Esophagus muscularis mucosa (tissue), 4 donors: Measurements from ENCODE around the gene ZCCHC13. TPM values are rescaled to one million over a fixed set of nuclear protein-coding genes. Genes with fewer than 3 reads are reported as not detected.

Experiments
- DNase-seq: peaks from one replicate; pipeline ENCODE4 v3.0.0-alpha.2; 2017; ENCODE audit errors: extremely low spot score
- H3K27ac ChIP-seq, 4 donors: fragments of 200-600 bp; sonication (generic); replicated peaks in 1 of 4; 1 replicate in 3 of 4; 2 replicates in 1 of 4; pipeline ENCODE4 v1.5.1; 2016 to 2019; ENCODE audit warnings: mild to moderate bottlenecking in 1 of 4
- H3K27me3 ChIP-seq, 4 donors: fragments of 200-600 bp; sonication (generic); one replicate each; pipeline versions ENCODE4 v1.5.1 to v1.6.0; 2016 to 2019
- H3K36me3 ChIP-seq, 4 donors: fragments of 200-600 bp; sonication (generic); one replicate each; pipeline ENCODE4 v1.5.1; 2016 to 2019
- H3K4me1 ChIP-seq, 4 donors: fragments of 200-600 bp; sonication (generic); one replicate each; pipeline ENCODE4 v1.5.1; 2016 to 2019
- H3K4me3 ChIP-seq, 4 donors: fragments of 200-600 bp; sonication (generic); 1 replicate in 2 of 4; 2 replicates in 2 of 4; pipeline ENCODE4 v1.5.1; 2016 to 2019; ENCODE audit warnings: mild to moderate bottlenecking in 4 of 4, moderate library complexity in 1 of 4
- H3K9me3 ChIP-seq, 4 donors: fragments of 200-600 bp; sonication (generic); 1 replicate in 3 of 4; 2 replicates in 1 of 4; pipeline ENCODE4 v1.5.1; 2016 to 2019
- EP300 ChIP-seq: sonication (generic); formaldehyde crosslinking; IDR thresholded peaks from one replicate; pipeline ENCODE4 v1.6.1; 2017; ENCODE audit warnings: antibody characterized with exemption
- POLR2A ChIP-seq: fragments of 450-650 bp; IDR thresholded peaks from one replicate; pipeline ENCODE4 v1.6.1; 2017; ENCODE audit warnings: antibody characterized with exemption, moderate library complexity, mild to moderate bottlenecking, low read depth
- POLR2AphosphoS5 ChIP-seq, 2 donors: sonication (generic); formaldehyde crosslinking; IDR thresholded peaks; one replicate each; pipeline ENCODE4 v1.6.1; 2017; ENCODE audit warnings: antibody characterized with exemption in 2 of 2
- WGBS: methylation state at CpG from one replicate; pipeline ENCODE4 v1.1.5; 2018; 5-methylcytosine and 5-hydroxymethylcytosine counted together
- intact Hi-C: fragments of 100-400 bp; cut with DNase I; formaldehyde crosslinking; loops from one replicate; pipeline ENCODE4 v1.15.1; 2023
- total RNA-seq, 4 donors: library from RNA; depleted of rRNA; stranded (reverse); fragments of >200 nt; gene quantifications; one replicate each; pipeline versions ENCODE4 v1.1.0 to v1.2.1, GENCODE V29; 2016
- TF ChIP-seq, protein P1 (sequence below), 3 experiments: fragments of 200-600 bp in 2 of 3; fragments of 450-650 bp in 1 of 3; sonication (generic) in 2 of 3; IDR thresholded peaks; one replicate each; pipeline ENCODE4 v1.5.1; 2017 to 2019; ENCODE audit warnings: antibody characterized with exemption in 3 of 3, mild to moderate bottlenecking in 2 of 3, moderate library complexity in 1 of 3

Gene ZCCHC13
- total RNA-seq, 4 donors from 2014 or later, result not detected

DNA sequence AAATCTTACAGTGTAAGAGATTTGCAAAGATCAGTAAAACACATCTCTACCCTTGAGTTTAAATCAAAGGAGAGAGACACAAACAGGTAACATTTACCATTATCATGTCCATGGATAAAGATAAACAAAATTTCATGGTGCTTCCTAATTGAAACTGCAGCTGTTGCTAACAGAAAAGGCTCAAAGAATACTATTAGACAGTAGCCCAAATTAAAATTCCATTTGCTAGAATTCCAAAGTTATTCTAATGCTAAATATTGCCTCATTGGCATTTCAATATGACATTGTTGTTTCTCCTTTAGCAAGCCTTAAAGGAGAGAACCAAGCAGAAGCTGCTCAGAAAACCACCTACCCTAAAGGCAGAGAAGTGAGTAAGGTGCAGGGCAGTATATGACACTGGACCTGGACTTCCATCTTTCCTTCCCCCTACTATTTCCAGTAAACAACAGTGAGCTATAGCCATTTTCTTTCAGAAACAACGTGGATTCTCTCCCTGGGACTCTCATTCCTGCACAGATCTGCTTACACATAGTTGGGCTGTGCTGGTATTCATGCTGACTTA is 19.5 kb upstream of the ZCCHC13 start:
- Histone ChIP-seq H3K36me3 (peaks cover 7 to 27% (median 21%) of the 10 kb centered on the region in 4 donors), H3K27ac (no peak overlapping the region), H3K27me3 (no peaks in the 10 kb centered on the region), H3K9me3 (no peaks in the 10 kb centered on the region), H3K4me1 (peaks cover 13 to 57% (median 49%) of the 10 kb centered on the region in 4 donors), H3K4me3 (no peak overlapping the region)
- 11% methylated on average over 1 of the region's 1 CpG for WGBS
- intact Hi-C loops, result no loop called here
- TF ChIP-seq EP300, result no peak
- TF ChIP-seq, protein P1, sequence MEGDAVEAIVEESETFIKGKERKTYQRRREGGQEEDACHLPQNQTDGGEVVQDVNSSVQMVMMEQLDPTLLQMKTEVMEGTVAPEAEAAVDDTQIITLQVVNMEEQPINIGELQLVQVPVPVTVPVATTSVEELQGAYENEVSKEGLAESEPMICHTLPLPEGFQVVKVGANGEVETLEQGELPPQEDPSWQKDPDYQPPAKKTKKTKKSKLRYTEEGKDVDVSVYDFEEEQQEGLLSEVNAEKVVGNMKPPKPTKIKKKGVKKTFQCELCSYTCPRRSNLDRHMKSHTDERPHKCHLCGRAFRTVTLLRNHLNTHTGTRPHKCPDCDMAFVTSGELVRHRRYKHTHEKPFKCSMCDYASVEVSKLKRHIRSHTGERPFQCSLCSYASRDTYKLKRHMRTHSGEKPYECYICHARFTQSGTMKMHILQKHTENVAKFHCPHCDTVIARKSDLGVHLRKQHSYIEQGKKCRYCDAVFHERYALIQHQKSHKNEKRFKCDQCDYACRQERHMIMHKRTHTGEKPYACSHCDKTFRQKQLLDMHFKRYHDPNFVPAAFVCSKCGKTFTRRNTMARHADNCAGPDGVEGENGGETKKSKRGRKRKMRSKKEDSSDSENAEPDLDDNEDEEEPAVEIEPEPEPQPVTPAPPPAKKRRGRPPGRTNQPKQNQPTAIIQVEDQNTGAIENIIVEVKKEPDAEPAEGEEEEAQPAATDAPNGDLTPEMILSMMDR (IDR thresholded peaks at IDR 0.05), result no peak
- no peak for TF ChIP-seq POLR2AphosphoS5 (IDR thresholded peaks at IDR 0.05)
- no peak for TF ChIP-seq POLR2A
- no peak for DNase-seq

DNA sequence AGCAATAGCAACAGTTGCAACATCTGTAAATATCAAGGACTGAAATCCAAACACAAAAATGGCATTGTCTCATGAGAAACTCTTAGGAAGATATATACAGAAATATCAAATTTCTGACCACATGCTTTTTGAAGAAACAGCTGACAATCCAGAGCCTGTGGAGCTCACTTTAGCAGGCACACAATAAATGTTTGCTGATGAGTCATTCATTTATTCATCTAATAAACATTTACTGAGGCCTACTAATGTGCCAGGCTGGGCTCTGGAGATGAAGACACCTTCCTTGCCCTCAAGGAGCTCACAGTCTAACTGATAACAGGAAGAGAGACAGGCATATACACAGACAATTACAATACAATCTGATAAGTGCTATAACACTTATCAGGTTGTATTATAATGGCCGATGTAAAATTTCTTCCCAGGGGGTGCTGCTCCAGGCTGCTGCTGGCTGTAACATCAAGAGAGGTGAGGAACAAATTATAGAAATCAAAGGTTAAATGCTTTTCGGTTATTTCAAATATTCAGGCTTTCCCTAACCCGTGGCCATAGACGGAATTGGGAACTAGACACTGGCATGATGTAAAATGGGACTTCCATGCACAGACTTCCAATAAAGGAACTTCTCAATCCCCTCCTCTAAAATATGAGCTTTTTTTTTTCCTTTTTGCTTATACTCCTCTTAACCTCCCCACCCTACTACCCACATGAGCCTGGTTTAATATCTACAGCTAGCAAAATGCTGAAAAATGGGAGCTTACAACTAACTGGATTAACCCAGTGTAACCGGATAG is 16.8 kb upstream of the ZCCHC13 start:
- no peaks in the 10 kb centered on the region for H3K9me3 ChIP-seq
- H3K4me3 ChIP-seq, result no peak overlapping the region
- no peak for DNase-seq
- no peaks in the 10 kb centered on the region for H3K27me3 ChIP-seq
- intact Hi-C loops, result loop anchor here (5.0 kb wide), 1 partner anchor 45 kb away; no protein-coding TSS in a partner anchor
- TF ChIP-seq EP300 (no peak), POLR2A (no peak), POLR2AphosphoS5 (IDR thresholded peaks at IDR 0.05) (no peak)
- TF ChIP-seq, protein P1 (IDR thresholded peaks at IDR 0.05), result no peak
- H3K4me1 ChIP-seq, result peaks cover 13 to 56% (median 49%) of the 10 kb centered on the region in 4 donors
- 90% methylated on average over 5 of the region's 5 CpGs for WGBS
- H3K36me3 ChIP-seq, result peaks cover 0 to 4% (median 1%) of the 10 kb centered on the region in 4 donors
- no peak overlapping the region for H3K27ac ChIP-seq

DNA sequence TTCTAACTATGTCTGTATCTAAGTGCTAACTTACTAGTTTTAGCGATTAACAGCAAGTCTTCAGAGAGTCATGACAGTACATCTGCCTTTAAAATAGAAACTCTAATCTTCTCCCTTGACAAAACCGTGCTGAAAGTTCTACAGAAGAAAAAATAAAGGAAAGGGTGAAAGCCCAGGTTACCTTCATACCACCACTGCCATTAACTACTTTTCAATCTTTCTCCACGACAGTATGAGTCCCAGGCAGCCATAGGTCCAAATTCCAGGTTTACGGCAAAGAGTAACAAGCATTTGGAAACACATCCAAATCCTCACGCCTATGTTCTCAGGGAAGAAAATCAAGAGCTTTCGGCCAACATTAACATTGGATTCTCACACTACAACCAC is 12.4 kb upstream of the ZCCHC13 start:
- Histone ChIP-seq H3K4me1 (peaks cover 5 to 21% (median 15%) of the 10 kb centered on the region in 4 donors), H3K36me3 (no peaks in the 10 kb centered on the region), H3K27me3 (no peaks in the 10 kb centered on the region), H3K4me3 (peak overlapping the region; percentile 59 to 74 (median 62)), H3K9me3 (no peaks in the 10 kb centered on the region), H3K27ac (peak overlapping the region; percentile 84 to 90 (median 88))
- intact Hi-C loops, result no loop called here
- no peak for DNase-seq
- 34% methylated on average over 6 of the region's 6 CpGs for WGBS
- TF ChIP-seq POLR2A, result no peak

DNA sequence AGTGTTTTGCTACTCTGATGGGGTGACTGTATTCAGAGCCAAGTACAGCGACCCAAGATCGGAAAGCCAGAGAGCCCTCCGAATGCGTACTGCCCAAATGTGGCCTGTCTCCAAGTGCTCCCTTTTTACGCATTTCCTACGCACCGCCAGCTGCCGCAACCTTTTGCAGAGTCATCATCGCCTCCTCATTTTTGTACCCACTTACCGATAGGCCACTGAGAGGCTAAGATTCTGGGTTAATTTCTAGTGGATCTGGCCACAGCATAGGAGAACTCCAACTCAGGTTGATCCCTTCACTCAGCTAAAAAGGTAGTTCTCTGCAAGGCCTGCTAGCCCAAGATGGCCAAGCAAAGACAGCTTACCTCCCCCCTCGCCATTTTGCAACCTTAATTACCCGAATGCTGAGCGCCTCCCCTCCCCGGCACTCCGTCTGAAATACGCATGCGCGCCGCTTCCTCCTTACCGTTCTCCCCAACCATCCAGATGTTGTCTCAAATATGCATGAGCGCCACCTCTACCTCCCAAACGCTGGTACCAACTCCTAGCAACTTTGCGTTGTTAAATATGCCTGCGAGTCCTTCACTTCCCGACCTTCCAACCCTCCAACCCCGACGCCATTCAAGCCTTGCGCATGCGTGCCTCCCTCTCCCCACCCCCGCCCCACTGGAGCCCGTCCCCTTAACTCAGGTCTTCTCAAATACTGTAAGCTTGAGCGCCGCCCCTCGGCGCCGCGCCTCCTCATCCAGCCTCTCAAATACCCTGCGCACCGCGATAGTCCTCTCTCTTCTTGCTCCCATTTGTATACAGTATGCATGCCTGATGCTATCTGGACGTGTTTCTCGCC is 11.8 kb upstream of the ZCCHC13 start:
- Histone ChIP-seq H3K4me1 (peaks cover 5 to 17% (median 14%) of the 10 kb centered on the region in 4 donors), H3K4me3 (peak overlapping the region; percentile 59 to 74 (median 62)), H3K36me3 (no peaks in the 10 kb centered on the region), H3K9me3 (no peaks in the 10 kb centered on the region), H3K27ac (peak overlapping the region; percentile 84 to 90 (median 88)), H3K27me3 (no peaks in the 10 kb centered on the region)
- intact Hi-C loops, result no loop called here
- no peak for TF ChIP-seq POLR2A
- TF ChIP-seq EP300, result no peak
- TF ChIP-seq, protein P1 (IDR thresholded peaks at IDR 0.05), result peak in 2 of 3 experiments; percentile 20 to 30
- TF ChIP-seq POLR2AphosphoS5 (IDR thresholded peaks at IDR 0.05), result peak; percentile 55 to 85
- WGBS, result 22% methylated on average over 41 of the region's 42 CpGs
- DNase-seq, result peak; percentile 97

DNA sequence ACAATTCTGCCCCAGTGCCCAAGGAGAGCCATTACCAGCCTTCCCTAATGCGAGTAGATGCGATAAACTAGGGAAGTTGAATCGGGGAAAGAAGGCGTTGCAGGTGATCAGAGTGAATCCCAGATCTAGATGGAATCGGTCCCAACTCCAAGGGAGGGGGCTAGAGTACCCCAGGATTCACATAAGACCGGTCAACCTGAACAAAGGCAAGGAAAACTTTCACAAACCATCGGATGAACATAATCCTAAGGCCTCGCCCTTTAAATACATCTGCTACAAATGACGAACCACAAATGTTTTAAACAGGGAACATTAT is 11.2 kb upstream of the ZCCHC13 start:
- H3K4me1 ChIP-seq, result peaks cover 5 to 16% (median 13%) of the 10 kb centered on the region in 4 donors
- H3K36me3 ChIP-seq, result no peaks in the 10 kb centered on the region
- H3K27ac ChIP-seq, result peak overlapping the region; percentile 84 to 90 (median 88)
- 22% methylated on average over 9 of the region's 9 CpGs for WGBS
- DNase-seq, result no peak
- peak overlapping the region; percentile 59 to 74 (median 62) for H3K4me3 ChIP-seq
- intact Hi-C loops, result no loop called here
- H3K27me3 ChIP-seq, result no peaks in the 10 kb centered on the region
- TF ChIP-seq POLR2AphosphoS5 (IDR thresholded peaks at IDR 0.05), result no peak
- TF ChIP-seq, protein P1 (IDR thresholded peaks at IDR 0.05), result no peak
- TF ChIP-seq POLR2A, result no peak
- TF ChIP-seq EP300, result no peak
- no peaks in the 10 kb centered on the region for H3K9me3 ChIP-seq
